ENCODE measurements around the gene SLC25A10.

Gene SLC25A10

GRCh38 chr17:81687770-81688541 lies 24.1 kb upstream of the SLC25A10 start:
- no peak for DNase-seq

DNA sequence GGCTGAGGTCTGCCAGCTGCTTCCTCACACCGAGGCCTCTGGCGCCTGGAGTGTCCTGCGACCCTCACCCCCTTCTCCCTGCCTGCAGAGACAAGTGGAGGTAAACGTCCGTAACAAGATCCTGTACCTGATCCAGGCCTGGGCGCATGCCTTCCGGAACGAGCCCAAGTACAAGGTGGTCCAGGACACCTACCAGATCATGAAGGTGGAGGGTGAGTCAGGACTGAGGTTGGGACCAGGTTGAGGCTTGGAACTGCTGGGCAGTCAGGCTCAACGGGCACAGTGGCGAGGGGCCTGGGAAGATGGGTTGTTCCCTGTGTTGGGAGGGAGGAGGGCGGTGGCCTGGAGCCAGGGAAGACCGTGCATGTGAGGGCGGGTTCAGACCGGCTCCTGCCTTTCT lies 23.5 kb upstream of the SLC25A10 start:
- no peak for DNase-seq

DNA sequence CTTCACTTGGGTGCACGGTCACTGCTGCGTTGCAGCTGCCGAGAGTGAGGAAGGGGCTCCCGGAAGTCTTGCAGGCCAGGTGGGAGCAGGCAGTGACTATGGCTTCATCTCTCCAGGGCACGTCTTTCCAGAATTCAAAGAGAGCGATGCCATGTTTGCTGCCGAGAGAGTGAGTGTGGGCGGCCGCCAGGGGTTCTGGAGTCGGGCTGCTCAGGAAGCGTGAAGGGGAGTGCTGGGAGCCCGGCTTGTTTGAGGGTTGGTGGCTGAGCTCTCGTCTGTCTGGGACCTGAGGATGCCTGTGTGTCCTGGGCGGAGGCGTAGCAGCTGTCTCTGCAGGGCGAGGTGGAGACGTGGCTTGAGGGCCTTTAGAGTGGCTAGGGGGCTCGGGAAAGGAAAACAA lies 22.0 kb upstream of the SLC25A10 start:
- DNase-seq, result no peak

DNA sequence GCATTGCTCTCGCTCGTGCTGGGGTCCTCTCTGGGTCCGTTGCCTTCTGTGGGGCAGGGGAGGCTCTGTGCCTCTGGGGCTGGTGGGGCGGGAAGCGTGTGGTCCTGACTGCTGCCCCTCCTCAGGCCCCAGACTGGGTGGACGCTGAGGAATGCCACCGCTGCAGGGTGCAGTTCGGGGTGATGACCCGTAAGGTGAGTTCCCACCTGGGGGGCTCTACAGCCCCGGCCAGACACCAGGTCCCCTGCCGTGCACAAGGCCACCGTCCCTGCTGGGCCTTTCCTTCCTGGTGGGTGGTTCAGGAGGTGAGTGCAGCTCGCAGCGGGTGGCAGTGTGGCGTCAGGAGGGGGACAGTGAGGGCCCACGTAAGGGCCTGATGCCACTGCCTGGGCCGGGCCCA lies 21.5 kb upstream of the SLC25A10 start:
- DNase-seq, result no peak

DNA sequence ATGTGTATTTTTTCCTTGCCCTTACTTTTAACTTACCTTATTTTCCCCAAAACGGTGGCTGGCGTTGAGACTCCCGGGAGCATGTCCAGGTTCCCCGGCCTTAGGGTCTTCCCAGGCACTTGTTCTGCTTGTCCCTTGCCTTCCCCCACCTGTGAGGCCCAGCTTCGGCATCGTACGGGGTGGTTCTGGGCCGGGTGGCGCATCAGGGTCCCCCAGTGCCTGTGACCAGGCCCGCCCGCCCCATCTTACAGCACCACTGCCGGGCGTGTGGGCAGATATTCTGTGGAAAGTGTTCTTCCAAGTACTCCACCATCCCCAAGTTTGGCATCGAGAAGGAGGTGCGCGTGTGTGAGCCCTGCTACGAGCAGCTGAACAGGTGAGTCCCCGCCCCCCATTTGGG lies 20.9 kb upstream of the SLC25A10 start:
- no peak for DNase-seq

DNA sequence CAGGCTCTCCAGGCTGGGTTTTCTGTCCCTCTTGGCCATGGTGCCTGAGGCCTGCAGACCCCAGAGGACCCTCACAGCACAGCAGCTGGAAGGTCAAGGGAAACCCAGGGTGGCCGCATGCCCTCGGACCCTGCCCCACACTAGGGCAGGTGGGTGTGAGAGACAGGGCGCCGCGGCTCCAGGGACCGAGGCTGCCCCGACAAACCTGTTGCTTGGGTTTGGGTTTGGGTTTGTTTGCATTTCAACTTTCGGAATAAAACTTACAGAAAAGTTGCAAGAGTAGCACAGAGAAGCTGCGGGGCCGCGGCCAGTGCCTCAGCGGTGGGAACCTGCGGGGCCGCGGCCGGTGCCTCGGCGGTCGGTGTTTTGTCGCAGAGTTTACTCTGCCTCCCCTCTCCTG lies 20.5 kb upstream of the SLC25A10 start:
- no peak for DNase-seq

GRCh38 chr17:81693509-81694210 lies 18.4 kb upstream of the SLC25A10 start:
- DNase-seq, result no peak

GRCh38 chr17:81694810-81695209 lies 17.3 kb upstream of the SLC25A10 start:
- DNase-seq, result no peak

GRCh38 chr17:81695211-81695610 lies 16.9 kb upstream of the SLC25A10 start:
- no peak for DNase-seq

DNA sequence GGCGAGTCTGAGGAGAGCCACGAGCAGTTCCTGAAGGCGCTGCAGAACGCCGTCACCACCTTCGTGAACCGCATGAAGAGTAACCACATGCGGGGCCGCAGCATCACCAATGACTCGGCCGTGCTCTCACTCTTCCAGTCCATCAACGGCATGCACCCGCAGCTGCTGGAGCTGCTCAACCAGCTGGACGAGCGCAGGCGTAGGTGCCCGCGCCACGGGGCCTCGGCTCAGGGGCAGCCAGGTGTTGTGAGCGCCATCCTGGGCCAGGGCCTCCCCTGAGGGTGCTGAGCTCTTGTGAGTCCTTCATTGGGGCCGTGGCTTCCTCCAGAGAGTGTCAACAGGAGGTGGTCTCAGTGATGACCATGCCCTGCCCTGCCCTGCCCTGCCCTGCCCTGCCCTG lies 16.3 kb upstream of the SLC25A10 start:
- DNase-seq, result no peak

- DNase-seq, result no peak
These were observed 15.7 kb upstream of the SLC25A10 start for GRCh38 chr17:81696218-81696941.

- no peak for DNase-seq
These were observed 14.6 kb upstream of the SLC25A10 start for GRCh38 chr17:81697261-81698044.

- no peak for DNase-seq
These were observed 11.5 kb upstream of the SLC25A10 start for GRCh38 chr17:81700353-81701287.

DNA sequence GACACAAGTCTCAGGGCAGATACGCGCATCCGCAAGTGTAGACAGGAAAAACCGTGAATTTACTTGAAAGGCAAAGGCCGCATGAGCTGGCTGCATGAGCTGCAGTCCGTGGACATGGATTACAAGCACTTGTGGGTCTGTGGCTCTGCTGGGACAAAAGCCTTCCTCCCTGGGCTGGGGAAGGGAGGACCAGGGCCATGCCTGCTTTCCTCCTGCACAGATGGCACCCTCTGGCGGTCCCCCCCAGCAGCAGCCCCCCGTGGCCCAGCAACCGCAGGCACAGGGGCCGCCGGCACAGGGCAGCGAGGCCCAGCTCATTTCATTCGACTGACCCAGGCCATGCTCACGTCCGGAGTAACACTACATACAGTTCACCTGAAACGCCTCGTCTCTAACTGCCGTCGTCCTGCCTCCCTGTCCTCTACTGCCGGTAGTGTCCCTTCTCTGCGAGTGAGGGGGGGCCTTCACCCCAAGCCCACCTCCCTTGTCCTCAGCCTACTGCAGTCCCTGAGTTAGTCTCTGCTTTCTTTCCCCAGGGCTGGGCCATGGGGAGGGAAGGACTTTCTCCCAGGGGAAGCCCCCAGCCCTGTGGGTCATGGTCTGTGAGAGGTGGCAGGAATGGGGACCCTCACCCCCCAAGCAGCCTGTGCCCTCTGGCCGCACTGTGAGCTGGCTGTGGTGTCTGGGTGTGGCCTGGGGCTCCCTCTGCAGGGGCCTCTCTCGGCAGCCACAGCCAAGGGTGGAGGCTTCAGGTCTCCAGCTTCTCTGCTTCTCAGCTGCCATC lies 10.6 kb upstream of the SLC25A10 start:
- DNase-seq, result peak; percentile 37

DNA sequence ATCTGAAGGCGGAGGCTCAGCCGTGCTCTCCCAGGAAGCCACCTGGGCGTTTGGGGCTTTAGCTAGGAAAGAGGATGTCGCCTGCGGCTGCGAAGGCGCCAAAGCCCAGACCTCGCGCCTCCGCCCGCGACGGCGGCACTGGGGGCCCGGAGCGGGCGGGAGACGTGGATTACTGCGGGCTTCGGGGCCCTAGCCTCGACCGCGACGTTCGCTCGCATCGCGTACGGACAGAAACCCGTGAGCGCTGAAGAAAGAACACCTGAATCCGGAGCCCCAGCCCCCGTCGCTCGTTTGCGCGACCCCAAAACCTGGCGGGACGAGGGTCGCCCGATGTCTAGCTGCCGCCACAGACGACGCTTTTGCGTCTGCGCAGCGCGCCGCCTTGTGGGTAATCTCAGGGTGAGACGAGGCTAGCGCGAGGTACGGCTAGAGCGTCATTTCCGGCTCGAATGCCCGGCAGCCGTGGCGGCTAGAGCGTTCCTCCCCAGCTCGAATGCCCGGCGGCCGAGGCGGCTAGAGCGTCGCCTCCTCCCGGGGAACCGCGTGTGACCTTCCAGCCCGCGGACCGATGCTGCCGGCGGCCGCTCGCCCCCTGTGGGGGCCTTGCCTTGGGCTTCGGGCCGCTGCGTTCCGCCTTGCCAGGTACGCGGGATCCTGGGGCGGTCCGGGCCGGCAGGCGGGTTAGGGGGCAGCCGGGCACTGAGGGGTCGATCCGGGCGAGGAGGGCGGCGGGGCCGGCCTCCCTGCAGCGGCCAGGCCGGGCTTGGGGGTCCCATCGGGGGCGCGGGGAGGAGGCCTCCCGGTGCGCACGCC lies 8.9 kb upstream of the SLC25A10 start, which contains the start of gene MRPL12:
Gene MRPL12 (plus strand): TSS at position 434 of the 813 bp plus-strand sequence. CDS start 135 bp downstream, at position 569.
- peak; percentile 88 for DNase-seq

DNA sequence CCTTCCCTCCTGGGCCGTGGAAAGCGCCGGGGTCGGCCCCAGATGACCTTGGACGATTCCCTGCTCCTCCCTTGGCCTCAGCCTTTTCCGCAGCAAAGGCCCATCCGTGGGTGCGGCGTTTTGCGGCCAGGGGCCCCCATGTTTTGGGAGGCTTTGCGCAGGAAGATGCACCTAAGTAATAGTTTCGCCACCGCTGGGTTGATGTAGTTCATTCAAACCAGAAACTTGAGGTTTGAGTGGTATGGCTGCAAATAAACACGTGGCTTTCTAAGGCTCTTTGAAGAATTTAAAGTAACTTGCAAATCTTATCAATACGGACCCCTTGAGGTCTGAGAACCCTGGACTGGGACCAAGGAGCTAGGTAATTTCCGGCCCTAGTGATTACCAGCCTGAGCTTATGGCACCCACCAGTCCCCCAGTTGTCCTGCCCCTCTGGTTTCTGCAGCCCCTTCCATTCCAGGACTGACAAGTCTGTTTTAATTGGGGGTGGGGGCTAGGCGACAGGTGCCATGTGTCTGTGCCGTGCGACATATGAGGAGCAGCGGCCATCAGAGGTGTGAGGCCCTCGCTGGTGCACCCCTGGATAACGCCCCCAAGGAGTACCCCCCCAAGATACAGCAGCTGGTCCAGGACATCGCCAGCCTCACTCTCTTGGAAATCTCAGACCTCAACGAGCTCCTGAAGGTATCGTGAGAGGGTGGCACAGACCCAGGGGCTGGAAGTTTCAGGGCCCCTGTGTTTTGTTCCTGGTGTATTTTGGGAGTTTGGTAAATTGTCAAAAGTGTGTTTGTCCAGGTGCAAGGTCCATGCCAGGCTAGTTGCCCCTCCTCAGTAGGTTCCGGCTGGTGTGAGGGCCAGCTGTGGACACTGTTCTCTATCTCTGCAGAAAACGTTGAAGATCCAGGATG lies 8.1 kb upstream of the SLC25A10 start:
- DNase-seq, result no peak

GRCh38 chr17:81705518-81706231 lies 6.4 kb upstream of the SLC25A10 start:
- DNase-seq, result no peak

- peak; percentile 46 for DNase-seq
These were observed 5.9 kb upstream of the SLC25A10 start for GRCh38 chr17:81706232-81706611.
